Stimulated activated CD8-positive, alpha-beta memory T cell treated with anti-CD3 and anti-CD28 coated beads, Interleukin-4, amount 100 ng/mL, for 4 hours (primary cell): ENCODE data around the gene TRPM4.
"Not testable (repeated sequence)": the region's sequence is repeated elsewhere in the genome, so short reads cannot be mapped to it uniquely, and the experiment has no call there.

Experiments
- DNase-seq, 2 donors: peaks; one replicate each; pipeline ENCODE4 v3.0.0-alpha.2; 2020; ENCODE audit warnings: low read depth in 2 of 2, low spot score in 1 of 2

The TRPM4 gene

DNA sequence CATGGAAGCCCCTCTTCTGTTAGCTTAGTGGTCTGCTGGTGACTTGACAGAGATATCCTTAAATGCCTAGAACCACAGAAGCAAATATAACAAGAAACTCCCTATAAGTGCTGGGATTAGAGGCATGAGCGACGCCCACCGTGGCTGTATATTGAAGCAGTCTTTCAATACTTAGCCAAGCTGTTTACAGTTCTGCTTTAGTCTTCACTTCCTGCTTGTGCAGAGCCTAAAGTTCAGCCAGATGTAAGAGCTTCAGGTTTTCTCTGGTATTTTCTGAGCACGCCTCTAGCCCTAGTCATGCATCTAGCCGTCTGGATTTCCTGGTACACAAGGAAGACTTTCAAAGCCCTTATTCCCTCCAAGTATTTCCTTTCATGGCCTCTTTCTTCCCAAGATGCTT is 28.5 kb downstream of the TRPM4 start:
- DNase-seq = no peak

DNA sequence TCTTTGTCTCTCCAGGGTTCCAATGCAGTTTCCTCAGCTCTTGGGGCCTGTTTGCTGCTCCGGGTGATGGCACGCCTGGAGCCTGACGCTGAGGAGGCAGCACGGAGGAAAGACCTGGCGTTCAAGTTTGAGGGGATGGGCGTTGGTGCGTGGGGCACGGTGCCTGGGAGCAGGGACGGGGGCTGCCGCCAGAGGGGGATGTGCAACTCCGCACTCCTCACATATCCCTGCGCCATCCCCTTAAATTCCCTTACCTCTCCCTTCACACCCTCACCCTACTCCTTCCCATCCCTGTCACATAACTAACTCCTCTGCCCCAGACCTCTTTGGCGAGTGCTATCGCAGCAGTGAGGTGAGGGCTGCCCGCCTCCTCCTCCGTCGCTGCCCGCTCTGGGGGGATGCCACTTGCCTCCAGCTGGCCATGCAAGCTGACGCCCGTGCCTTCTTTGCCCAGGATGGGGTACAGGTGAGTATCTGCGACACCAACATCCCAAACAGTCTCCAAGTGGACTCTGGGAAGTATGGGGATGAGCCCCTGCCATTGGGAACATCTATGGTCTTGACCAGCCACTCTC is 31.1 kb downstream of the TRPM4 start:
- no peak for DNase-seq

DNA sequence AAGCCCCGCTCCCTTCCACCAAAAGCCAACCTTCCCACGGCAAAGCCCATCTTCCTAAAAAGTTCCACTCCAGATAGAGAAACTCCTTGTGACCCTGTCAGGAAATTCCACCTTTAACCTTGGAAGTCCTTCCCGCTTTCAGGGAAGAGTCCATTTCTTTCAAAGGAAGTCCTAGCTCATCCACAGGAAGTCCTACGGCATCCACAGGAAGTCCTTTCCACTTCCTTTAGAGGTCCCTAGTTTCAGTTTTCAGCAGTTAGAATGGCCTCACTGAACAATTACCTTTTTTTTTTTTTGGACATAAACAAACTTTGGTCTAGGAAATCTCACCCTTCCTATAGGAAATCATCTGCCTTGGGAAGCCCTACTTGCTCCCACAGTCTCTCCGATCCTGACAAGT is 31.7 kb downstream of the TRPM4 start:
- no peak for DNase-seq

DNA sequence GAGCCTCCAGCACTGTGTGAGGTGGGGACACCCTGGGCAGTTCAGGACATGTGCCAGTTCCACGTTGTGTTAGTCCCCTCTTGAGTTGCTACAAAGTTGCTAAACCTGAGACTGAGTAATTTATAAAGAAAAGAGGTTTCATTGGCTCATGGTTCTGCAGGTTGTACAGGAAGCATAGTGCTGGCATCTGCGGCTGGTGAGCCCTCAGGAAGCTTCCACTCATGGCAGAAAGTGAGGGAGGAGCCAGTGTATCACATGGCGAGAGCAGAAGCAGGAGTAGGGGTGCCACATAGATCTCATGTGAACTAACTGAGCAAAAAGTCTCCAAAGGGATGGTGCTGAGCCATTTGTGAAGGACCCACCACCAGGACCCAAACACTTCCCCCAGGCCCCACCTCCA is 33.2 kb downstream of the TRPM4 start:
- no peak for DNase-seq

- no peak for DNase-seq
Observed at GRCh38 chr19:49193822-49194394, 36.3 kb downstream of the TRPM4 start.

- no peak for DNase-seq
Observed at GRCh38 chr19:49194408-49194807, 36.8 kb downstream of the TRPM4 start.

- no peak for DNase-seq
Observed at GRCh38 chr19:49196527-49197240, 39.1 kb downstream of the TRPM4 start.

GRCh38 chr19:49200238-49200862 is 42.8 kb downstream of the TRPM4 start:
- no peak for DNase-seq

GRCh38 chr19:49201042-49201441 is 43.5 kb downstream of the TRPM4 start:
- DNase-seq = no peak

DNA sequence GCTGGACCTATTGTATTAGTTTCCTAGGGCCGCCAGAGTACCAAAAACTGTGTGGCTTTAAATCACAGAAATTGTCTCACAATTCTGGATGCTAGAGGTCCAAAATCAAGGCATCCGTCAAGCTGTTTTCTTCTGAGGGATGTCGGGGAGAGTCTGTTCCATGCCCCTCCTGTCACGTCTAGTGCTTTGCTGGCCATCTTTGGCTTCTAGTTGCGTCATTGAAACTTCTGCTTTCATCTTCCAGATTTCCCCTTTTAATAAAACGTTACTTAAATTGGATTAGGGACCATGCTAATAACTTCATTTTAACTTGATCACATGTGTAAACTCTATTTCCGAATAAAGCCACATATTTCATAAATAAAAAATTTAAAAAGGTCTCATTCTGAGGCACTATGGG is 47.5 kb downstream of the TRPM4 start:
- no peak for DNase-seq

DNA sequence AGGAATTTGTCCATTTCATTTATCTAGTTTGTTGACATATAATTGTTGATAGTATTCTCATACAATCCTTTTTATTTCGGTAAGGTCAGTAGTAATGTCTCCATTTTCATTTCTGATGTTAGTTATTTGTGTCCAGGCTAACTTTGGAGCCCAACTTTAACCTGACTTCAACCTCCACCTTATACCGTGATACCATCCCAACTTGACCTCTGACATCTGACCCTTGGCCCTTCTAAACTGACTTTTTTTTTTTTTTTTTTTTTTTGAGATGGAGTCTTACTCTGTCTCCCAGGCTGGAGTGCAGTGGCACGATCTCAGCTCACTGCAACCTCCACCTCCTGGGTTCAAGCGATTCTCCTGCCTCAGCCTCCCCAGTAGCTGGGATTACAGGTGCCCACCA is 51.9 kb downstream of the TRPM4 start:
- not testable (repeated sequence) for DNase-seq

DNA sequence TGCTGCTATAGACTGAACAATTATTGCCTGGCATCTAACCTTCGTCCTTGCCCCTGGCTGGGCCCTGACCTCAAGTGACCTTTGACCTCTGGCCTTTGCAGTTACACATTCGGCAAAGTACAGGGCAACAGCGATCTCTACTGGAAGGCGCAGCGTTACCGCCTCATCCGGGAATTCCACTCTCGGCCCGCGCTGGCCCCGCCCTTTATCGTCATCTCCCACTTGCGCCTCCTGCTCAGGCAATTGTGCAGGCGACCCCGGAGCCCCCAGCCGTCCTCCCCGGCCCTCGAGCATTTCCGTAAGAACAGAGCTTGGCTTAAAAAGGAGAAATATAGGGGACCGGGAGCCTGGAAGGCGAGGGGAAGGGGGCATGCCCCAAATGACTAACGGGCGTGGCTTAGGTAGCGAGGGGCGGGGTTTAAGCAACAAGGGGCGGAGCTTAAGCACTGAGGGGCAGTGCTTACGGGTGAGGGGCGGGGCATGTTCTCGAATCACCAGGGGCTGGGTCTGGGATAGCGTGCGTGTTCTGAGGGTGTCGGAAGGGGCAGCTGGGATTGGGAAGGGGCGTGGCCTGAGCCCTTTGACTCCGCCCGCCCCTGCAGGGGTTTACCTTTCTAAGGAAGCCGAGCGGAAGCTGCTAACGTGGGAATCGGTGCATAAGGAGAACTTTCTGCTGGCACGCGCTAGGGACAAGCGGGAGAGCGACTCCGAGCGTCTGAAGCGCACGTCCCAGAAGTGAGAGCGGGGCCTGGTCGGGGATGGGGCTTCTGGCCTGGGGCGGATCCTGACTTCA is 52.7 kb downstream of the TRPM4 start:
- no peak for DNase-seq

- DNase-seq = no peak
Observed at GRCh38 chr19:49210901-49211451, 53.4 kb downstream of the TRPM4 start.

GRCh38 chr19:49212016-49212701 is 54.6 kb downstream of the TRPM4 start:
- DNase-seq = no peak

GRCh38 chr19:49213791-49214190 is 56.2 kb downstream of the TRPM4 start:
- DNase-seq = no peak

- DNase-seq = no peak
Observed at GRCh38 chr19:49214701-49215100, 57.1 kb downstream of the TRPM4 start.

DNA sequence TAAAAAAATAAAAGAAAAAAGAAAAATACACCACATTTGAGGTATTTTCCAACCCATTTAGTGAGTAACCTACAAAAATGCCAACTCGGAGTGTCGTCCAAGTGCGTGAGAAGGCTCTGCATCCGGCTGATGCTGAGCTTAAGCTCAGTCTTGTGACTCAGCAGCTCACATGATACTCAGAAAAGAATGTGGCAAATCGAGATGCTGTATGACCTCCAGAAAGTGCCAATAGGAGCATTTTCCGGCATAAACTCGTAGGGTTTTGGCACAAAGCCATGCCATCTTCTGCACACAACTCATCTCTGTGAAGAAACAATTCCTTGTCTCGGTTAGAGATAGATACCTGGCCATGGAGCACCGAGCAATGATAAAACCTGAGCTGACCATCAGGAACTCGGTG is 58.5 kb downstream of the TRPM4 start:
- no peak for DNase-seq

DNA sequence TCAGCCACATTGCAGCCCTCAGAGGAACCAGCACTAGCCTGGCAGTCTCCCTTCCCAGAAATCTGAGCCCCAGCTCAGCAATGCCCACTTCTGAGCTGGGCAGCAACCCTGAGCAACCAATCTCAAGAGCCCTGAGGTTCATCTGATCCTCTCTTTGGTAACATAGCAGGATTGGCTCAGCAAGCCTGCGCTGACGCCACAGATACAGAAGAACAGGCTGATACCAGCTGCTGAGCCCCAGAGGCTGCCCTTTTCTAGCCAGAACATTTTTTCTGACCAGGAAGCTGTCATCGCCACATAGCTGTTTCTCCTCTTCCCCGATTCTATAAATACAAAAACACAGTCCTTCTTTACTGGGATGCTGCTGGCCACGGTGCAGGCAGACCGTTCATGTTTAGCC is 59.8 kb downstream of the TRPM4 start:
- DNase-seq = no peak

DNA sequence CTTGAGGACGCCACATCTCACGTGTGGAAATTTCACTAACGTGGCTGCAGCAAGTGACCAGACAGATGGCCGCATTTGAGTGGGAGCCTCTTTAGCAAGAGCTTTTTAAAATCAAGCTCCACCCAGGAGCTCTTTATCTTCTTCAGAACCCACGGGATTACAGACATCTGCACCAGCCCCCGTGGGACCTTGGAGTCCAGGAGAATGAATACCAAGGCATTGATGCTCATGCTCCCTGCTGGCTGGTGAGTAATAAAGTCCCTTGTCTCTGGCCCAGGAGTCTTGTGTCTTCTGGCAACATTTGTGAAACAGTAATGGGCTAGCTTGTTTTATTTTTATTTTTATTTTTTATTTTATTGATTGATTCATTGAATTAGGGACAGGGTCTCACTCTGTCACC is 64.4 kb downstream of the TRPM4 start:
- no peak for DNase-seq

- no peak for DNase-seq
Observed at GRCh38 chr19:49222528-49222927, 64.9 kb downstream of the TRPM4 start.

- DNase-seq = no peak
Observed at GRCh38 chr19:49223472-49223871, 65.9 kb downstream of the TRPM4 start.
